HL-60 (cell line): ENCODE measurements around the gene L3MBTL4.

Experiments
- DNase-seq, 2 experiments: peaks; one replicate each; pipeline ENCODE4 v3.0.0-alpha.2; 2010 to 2020; ENCODE audit warnings: low read depth in 1 of 2, low spot score in 1 of 2
- H3K27ac ChIP-seq: fragments of 250-450 bp; sonication (Bioruptor Pico); replicated peaks from 2 replicates; pipeline ENCODE4 v1.5.1; 2020; ENCODE audit warnings: mild to moderate bottlenecking, moderate library complexity
- H3K27me3 ChIP-seq: fragments of 250-450 bp; sonication (Bioruptor Pico); 2 replicates; pipeline ENCODE4 v1.5.1; 2021; ENCODE audit warnings: mild to moderate bottlenecking, moderate library complexity; ENCODE audit not compliant: insufficient read depth, poor library complexity, severe bottlenecking
- H3K4me3 ChIP-seq: replicated peaks from 2 replicates; pipeline ENCODE4 v1.5.1; 2011; ENCODE audit warnings: mild to moderate bottlenecking, control low read depth, low read length; ENCODE audit not compliant: insufficient read depth
- CTCF ChIP-seq: IDR thresholded peaks from one replicate; pipeline ENCODE4 v1.5.1; 2011; ENCODE audit warnings: low read length, control low read depth, inconsistent platforms; ENCODE audit not compliant: insufficient read depth
- GABPA ChIP-seq: IDR thresholded peaks from 2 replicates; pipeline ENCODE4 v1.6.1; 2012; ENCODE audit warnings: low read depth
- POLR2AphosphoS5 ChIP-seq: IDR thresholded peaks from 2 replicates; pipeline ENCODE4 v1.6.1; 2012; ENCODE audit warnings: low read depth
- REST ChIP-seq: IDR thresholded peaks from 2 replicates; pipeline ENCODE4 v1.6.1; 2012; ENCODE audit warnings: low read depth; ENCODE audit not compliant: insufficient replicate concordance
- SPI1 ChIP-seq: IDR thresholded peaks from 2 replicates; pipeline ENCODE4 v1.6.1; 2012; ENCODE audit warnings: low read depth, mild to moderate bottlenecking, borderline replicate concordance

Gene L3MBTL4

DNA sequence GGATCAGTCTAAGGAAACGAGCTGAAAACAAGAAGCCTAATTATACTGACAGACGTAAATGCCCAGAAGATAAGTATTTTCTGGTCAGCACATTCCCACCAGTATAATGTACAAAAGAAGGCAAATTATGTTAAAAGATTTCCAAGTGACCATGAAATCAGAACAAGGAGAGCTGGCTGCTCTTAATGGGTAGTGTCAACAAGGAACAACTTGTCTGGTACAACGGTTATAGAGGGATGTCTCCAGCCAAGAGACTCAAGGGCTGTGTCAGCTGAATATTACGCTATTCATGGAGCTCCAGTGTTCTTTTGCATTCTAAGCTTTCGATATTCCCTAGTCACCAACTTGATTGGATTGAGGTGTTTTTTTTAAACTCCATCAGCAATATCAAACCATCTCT lies 8.6 kb upstream of the L3MBTL4 start:
- no peak for DNase-seq
- Histone ChIP-seq H3K4me3 (no peak overlapping the region), H3K27ac (no peak overlapping the region), H3K27me3 (no peaks in the 10 kb centered on the region)
- no peak for TF ChIP-seq REST

GRCh38 chr18:6414118-6414722 lies 491 bp downstream of the L3MBTL4 start:
- Histone ChIP-seq H3K4me3 (no peak overlapping the region), H3K27me3 (peaks cover 39% of the 10 kb centered on the region), H3K27ac (no peak overlapping the region)
- DNase-seq = no peak
- TF ChIP-seq POLR2AphosphoS5 (no peak), REST (no peak), GABPA (no peak), CTCF (no peak), SPI1 (no peak)

- no peak overlapping the region for H3K4me3 ChIP-seq
- DNase-seq = no peak
- H3K27ac ChIP-seq = no peak overlapping the region
- TF ChIP-seq POLR2AphosphoS5 (no peak), SPI1 (no peak), GABPA (no peak)
- H3K27me3 ChIP-seq = peaks cover 39% of the 10 kb centered on the region
These were observed 1.1 kb downstream of the L3MBTL4 start for GRCh38 chr18:6413579-6414117.

GRCh38 chr18:6412933-6413472 lies 1.7 kb downstream of the L3MBTL4 start:
- no peak for TF ChIP-seq POLR2AphosphoS5
- no peak for TF ChIP-seq CTCF
- TF ChIP-seq GABPA = no peak
- no peak for TF ChIP-seq SPI1
- TF ChIP-seq REST = no peak
- Histone ChIP-seq H3K4me3 (no peak overlapping the region), H3K27me3 (peaks cover 39% of the 10 kb centered on the region), H3K27ac (no peak overlapping the region)
- no peak for DNase-seq
